ENCODE results near the gene RICTOR. TPM values are rescaled to one million over a fixed set of nuclear protein-coding genes. Genes with fewer than 3 reads are reported as not detected.
A peak's percentile ranks its signal among the peaks of the same experiment; 100 is the strongest.

RICTOR gene
- total RNA-seq = 33.0 and 42.5 TPM in 2 replicates

- DNase-seq (ENCODE audit: low read depth) = peak; percentile 64
Observed at GRCh38 chr5:39074017-39074814, at the start of gene RICTOR. Gene RICTOR, minus strand, starts transcription at chr5:39074399. Its CDS starts 22 bp downstream, at chr5:39074377.

DNA sequence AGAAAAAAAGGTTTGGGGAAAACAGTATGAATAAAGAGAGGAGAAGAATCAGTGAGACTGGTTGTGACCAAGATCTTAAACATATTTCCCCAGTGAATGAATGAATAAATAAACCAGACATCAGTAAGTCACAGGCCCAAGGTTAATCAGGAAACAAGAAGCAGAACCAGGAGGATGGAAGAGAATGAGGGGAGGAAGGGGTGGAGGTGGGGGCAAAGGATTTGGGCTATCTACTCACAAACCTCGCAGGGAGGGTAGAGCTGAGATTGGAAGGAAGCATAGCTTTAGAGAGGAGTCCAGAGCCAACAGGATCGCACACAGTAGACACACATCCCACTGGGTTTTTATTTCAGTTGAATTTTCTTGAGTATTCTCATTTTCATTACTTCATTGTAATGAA, 47.7 kb upstream of the RICTOR start:
- DNase-seq (ENCODE audit: low read depth) = no peak

DNA sequence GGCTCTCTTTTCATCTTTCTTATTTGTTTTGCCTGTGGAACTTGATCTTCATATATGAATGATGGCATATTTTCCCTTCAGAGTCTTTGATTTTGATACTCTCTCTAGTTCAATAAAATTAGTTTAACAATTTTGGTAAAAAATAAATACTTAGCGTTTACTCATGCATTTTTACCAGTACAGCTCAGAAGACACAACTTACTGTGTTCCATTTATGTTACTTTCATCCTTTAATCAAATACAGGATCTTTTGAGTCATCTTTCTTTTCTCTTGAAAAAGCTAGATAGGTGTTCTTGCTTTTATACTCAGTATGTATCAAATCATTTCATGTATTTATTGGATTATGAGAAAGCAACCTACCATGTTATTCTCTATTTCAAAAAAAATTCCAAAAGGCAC, 47.1 kb upstream of the RICTOR start:
- DNase-seq (ENCODE audit: low read depth) = no peak

GRCh38 chr5:39120052-39120420, 45.8 kb upstream of the RICTOR start:
- DNase-seq (ENCODE audit: low read depth) = no peak

- DNase-seq (ENCODE audit: low read depth) = no peak
Observed at GRCh38 chr5:39119404-39120051, 45.3 kb upstream of the RICTOR start.

- no peak for DNase-seq (ENCODE audit: low read depth)
Observed at GRCh38 chr5:39118638-39119037, 44.4 kb upstream of the RICTOR start.

GRCh38 chr5:39117401-39117800, 43.2 kb upstream of the RICTOR start:
- peak; percentile 55 for DNase-seq (ENCODE audit: low read depth)

- DNase-seq (ENCODE audit: low read depth) = no peak
Observed at GRCh38 chr5:39116344-39117170, 42.4 kb upstream of the RICTOR start.

DNA sequence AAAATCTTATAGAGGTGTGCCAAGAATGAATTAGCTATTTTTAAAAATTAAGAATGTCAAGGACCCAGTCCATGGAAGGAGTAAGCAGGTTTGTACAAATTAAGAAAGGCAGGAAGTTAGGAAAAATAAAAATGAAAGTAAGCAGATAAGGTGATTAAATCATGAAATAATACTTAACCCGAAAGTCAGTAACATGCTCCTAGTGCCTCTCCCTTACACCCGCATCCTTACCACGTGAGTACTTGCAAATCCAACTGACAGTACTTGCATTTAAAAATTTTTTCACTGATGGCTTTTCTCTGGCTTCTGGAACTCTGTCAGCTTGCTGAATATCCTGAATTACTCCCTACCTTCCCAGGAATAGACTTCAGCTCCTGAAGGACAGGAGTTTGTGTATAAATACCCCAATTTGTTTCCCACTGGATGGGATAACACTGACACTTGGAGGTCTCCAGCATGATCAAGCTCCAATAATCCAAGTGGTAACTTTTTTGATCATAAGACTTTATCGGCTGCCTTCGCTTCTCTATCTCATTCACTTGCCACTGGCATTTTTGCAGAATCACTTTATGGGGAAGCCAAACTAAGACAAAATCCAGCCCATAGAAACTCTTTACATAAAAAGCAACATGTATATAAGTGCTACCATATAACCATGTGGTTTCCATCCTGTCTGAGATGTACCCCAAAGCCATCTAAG, 41.6 kb upstream of the RICTOR start:
- no peak for DNase-seq (ENCODE audit: low read depth)

- no peak for DNase-seq (ENCODE audit: low read depth)
Observed at GRCh38 chr5:39114155-39114554, 40.0 kb upstream of the RICTOR start.

DNA sequence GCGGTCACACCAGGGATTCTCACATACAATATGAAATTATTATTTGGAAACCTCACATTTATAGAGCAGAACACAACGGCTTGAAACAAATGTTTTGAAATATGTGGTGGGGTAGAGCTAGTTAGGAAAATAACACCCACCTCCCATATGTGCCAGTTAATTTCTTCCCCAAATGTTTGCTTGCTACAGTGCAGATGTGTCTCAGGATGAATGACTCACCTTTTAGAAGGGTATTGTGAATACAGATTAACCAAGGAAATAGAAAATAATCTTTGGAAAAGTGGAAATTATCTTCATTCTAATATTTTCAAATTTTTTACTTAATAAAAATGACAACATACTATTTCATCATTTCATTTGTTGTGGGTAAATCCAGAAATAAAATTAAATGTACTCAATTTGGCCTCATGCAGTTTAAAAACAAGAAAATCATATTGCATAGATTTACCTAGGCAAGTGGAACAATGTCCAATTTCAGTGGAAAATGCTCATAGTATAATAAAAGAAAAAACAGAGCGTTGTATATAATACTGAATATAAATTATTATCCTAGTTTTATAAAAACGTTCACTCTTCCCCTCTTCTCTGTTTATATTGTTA, 39.3 kb upstream of the RICTOR start:
- peak; percentile 45 for DNase-seq (ENCODE audit: low read depth)

DNA sequence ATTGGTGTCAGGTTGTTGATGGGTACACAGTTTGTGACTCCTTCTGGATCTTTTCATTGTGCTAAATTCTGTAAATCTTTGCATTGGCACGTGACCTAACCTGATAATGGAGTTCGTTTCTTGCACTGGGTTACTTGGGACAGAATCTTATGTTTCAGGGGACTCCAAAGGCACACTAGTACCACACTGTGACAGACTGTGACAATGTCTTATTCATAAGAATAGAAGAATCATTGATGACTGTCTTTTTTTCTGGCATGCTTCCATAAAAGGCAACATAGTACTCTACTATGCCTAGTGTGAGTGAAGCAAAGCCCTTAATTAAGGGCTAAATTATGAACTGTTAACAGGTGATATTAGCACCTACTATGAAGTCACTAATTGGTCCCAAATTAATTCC, 35.4 kb upstream of the RICTOR start:
- no peak for DNase-seq (ENCODE audit: low read depth)

DNA sequence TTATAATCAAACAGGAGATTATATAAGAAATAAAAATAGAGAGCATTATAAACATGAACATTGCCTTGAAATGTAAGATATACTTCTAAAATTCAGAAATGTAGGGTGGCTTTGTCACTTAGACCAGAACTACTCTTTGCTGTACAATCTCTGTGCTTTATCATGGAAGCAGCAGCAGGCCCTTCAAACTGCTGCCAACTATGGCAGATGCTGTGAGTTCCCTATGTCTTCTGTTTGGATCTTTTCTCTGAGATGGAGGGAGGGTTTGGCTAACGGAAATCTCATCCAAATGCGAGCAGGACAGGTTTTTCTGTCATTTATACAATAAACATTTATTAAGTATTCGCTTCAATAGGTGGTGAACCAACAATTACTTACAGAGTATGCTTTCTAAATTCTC, 34.8 kb upstream of the RICTOR start:
- DNase-seq (ENCODE audit: low read depth) = no peak

DNA sequence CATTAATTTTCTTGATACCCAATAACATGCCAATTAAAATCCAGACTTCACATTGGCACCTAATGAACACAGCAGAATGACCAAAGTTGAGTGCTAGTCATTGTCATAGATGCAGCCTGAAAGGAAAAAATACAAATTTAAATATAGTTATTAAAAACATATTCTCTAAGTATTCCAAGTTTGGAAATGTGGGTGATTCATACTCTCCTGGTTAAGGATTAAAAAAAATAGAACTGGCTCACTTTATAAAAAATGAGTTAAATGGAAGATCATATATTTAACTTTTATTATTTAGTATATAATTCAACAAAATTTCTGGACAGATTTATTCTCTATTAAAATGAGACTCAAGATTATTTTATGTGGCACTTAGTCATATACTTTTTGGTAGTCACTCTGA, 33.2 kb upstream of the RICTOR start:
- DNase-seq (ENCODE audit: low read depth) = no peak

DNA sequence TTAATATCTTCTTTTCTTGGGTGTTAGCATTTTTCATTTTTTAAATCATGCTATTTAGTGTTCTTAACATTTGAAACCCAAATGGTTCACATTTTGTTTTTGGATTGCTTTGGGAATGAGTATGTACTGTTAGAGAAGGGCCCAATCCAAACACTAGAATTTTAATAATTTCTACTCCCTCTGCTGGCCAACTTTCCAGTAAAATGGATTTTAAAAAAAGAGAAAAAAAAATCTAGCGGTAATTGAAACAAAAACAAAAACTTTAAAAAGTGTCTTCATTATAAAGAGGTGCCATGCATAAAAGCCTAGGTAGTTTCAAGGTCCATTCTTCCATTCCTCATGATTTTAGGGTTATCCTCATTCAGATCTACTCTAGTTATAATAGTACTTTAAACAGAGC, 32.1 kb upstream of the RICTOR start:
- no peak for DNase-seq (ENCODE audit: low read depth)

DNA sequence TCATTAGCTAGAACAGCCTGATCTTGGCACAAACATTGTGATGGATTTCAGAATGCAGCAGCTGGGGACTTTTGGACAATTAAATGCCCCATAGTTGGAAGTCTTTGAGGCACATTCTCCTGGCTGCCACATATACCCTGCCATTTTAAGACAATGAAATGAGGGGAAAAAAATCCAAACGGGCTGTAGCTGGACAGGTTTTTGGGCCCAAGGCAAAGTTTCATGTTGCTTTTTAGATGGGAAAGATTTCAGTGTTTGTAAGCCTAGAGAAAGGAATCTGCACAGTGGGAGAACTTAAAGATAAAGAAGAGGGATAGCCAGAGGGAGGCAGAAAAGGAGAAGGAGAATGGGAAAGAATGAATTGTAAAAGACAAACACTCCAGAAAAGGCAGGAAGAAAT, 30.0 kb upstream of the RICTOR start:
- DNase-seq (ENCODE audit: low read depth) = no peak

DNA sequence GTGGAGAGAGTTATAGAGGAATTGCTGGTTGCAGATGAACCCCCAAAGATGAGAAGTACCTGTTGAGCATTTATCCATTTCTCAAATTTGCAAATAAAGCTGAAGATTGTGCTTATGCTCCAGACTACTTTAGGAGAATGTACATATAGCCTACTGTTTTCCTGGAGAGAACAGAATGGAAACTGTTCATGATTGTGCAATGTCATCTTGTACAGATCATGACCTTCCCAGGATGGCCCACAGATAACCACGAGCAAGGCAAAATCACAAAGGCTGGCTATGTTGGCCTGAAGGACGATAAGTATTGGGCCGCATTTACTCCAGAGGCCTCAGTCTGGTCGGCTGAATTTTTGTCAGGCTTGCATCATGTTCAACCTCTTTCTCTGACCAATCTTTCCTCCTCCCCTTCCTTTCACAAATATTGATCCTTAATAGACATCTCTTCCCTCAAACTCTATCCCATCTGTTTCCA, 28.5 kb upstream of the RICTOR start:
- no peak for DNase-seq (ENCODE audit: low read depth)

DNA sequence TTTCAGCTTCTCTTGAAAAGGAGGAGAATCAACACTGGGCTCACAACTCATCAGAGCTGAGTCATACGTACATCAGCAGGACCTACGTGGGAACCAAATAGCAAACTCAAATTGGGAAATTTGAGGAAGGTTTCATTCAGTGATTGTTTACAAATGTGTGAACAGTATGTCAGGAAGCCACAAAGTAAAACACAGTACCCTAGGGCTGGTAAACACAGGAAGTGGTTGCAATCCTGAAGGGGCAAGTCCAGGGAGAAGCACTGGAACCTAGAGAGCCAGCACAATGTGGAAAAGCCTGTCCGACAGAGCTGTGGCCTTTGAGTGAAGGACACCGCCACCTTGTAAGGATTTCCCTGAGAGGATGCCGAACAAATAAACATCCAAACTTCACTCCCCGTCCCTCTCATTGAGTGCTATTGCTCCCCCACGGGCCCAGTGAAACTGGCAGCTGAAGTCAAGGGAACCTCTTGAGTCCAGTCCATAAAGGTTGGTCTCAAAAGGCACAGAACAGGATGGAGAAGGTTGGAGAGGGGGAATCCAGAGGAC, 26.7 kb upstream of the RICTOR start:
- peak; percentile 100 for DNase-seq (ENCODE audit: low read depth)

- DNase-seq (ENCODE audit: low read depth) = no peak
Observed at GRCh38 chr5:39100301-39100850, 26.2 kb upstream of the RICTOR start.

DNA sequence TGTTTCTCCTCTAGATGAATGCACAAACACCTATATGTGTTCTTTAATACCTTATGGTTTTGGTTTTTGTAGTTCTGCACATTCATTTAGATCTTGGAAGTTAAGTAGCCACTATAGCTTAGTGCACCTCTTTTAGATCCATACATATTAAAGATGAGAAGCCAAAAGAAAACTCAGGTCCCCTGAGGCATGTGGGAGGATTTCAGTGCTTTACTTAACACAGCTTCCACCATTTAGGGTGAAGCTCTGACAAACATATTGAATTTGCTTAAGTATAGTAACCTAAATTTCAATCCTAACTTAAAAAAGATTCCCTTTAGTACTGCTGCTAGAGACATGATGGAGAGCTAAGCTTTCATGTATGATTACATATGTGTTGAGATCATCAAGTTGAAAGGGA, 25.6 kb upstream of the RICTOR start:
- DNase-seq (ENCODE audit: low read depth) = no peak

- peak; percentile 19 for DNase-seq (ENCODE audit: low read depth)
Observed at GRCh38 chr5:39093352-39093751, 19.2 kb upstream of the RICTOR start.
